ENCODE data around the gene ZNF514.
A peak's percentile ranks its signal among the peaks of the same experiment; 100 is the strongest.

ZNF514 gene

DNA sequence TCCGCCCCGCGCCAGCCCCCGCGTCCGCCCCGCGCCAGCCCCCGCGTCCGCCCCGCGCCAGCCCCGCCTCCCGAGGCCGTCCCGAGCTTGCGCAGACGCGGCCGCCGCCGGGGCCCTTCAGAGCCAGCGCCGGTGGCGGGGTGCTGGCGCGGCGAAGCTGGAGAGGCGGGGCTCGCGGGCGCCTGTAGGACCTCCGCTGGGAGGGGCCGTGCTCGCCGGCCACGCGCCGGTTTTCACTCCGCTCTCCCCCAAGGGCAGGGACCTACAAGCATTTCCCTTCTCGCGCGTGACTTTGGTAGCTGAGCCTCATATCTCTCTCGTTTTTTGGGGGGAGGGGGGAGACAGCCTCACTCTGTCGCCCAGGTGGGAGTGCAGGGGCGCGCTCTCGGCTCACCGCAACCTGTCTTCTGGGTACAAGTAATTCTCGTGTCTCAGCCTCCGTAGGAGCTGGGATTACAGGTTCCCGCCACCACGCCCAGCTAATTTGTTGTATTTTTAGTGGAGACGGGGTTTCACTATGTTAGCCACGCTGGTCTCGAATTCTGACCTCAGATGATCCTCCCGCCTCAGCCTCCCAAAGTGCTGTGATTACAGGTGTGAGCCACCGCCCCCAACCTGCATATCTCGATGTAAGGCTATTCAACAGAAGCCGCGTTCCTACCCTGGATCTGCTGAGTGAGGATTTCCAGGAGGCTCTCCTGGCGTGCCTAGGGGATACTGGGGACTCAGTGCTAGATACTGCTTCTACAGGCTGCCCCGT lies at the start of gene ZNF514:
Gene ZNF514 (minus strand): TSS at position 159 of the 760 bp plus-strand sequence. CDS start 6,595 bp downstream, outside the sequence.
- peak; percentile 78 for DNase-seq

DNA sequence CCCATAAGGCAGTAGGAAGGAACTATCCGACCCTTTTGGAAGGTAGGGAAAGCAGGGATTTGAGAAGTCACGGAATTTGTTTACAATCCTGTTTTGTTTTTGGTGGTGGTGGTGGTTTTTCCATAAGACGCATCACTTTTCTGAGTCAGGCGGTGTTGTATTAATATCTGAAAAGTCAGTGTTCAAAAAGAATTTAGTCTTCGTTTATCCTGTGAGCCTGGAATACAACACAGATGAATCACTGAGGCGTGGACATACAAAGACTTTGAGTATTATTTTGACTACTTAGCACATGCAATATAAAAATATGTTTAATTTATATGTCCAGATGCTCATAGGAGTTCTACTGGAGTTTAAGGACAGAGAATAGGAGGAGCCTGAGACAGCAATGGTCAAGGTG lies 48.5 kb upstream of the ZNF514 start:
- DNase-seq: no peak

- DNase-seq: peak; percentile 83
Observed at GRCh38 chr2:95207111-95207961, 47.7 kb upstream of the ZNF514 start, which contains the start of gene ZNF892. TSS of gene ZNF892 (plus strand) at chr2:95207521. CDS start at chr2:95207816, 295 bp downstream.

- no peak for DNase-seq
Observed at GRCh38 chr2:95206096-95206495, 46.4 kb upstream of the ZNF514 start.

DNA sequence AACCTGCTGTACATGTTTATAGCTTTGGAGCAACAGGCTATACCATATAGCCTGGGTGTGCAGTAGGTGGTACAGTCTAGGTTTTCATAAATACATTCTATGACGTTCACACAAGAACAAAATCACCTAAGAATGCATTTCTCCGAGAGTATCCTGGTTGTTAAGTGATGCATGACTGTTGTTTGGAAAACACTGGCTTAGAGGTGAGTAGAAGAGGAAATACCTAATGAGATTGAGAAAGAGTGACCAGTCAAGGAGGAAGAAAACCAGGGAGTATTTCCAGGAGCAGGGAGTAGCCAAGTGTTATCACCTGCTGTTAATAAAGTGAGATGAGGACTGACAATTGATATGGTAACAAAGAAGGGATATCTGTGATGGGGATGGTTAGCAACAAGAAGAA lies 44.7 kb upstream of the ZNF514 start:
- no peak for DNase-seq

DNA sequence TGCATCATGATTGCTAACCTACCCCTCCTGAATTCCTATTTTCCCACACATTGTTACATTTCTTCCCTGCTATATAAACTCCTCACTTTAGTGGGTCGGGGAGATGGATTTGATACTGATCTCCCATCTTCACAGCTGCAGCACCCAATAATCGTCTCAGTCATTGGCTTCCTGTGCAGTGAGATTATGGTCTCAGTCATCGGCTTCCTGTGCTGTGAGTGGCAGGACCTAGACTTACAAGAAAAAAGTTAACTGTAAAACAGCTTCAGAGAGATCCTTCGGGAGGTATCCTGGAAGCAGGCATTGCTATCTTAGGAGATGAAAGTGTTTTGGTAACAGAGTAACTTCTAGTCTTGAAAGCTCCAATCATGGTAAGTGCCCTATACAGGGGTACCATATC lies 44.3 kb upstream of the ZNF514 start:
- no peak for DNase-seq

DNA sequence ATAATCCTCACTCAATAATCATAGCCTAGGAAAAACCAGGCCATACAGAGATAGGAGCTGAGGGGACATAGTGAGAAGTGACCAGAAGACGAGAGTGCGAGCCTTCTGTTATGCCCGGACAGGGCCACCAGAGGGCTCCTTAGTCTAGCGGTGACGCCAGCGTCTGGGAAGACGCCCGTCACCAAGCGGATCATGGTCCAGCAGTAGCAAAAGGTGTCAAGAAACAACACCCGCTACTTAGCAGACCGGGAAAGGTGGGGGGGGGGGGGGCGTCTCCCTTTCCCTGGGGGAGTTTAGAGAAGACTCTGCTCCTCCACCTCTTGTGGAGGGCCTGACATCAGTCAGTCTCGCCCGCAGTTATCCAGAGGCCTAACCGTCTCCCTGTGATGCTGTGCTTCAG lies 33.3 kb upstream of the ZNF514 start:
- peak; percentile 51 for DNase-seq

DNA sequence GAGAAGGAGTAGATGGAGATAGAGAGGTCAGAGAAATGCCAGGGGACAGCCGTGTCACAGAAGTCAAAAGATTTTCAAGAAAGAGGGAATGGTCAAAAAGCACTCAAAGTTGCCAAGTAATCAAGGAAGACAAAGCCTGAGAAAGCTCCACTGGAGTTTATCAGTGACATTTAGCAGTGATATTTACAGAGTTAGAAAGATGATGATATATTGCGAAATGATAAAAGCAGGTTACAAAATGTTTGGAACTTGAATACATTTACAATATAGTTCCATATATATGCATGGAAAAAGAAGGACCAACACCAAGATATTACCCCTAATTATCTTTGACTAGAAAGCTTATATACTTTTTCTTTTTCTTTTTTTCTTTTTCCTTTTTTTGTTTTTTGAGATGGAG lies 26.3 kb upstream of the ZNF514 start:
- no peak for DNase-seq

DNA sequence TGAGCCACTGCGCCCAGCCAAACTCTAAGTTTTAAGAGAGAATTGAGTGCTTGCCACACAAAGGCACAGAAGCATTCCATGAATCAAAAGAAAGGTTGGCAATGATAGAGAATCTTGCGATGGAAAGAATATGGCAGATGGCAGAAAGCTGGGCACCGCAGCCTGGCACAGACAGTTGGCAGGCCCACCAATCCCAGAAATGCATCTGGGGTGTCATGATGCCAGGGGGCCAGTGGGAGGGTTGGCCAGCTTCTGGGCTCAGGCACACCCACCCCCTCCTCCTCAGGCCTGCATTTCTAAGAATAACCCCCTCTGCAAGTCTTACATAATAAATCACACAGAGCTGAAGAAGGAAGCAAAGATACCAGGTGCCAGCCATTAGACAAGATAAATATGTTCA lies 25.5 kb upstream of the ZNF514 start:
- DNase-seq: no peak

- no peak for DNase-seq
Observed at GRCh38 chr2:95181774-95182173, 22.1 kb upstream of the ZNF514 start.

GRCh38 chr2:95179451-95179850 lies 19.8 kb upstream of the ZNF514 start:
- DNase-seq: no peak

GRCh38 chr2:95174031-95174542 lies 14.4 kb upstream of the ZNF514 start:
- no peak for DNase-seq

DNA sequence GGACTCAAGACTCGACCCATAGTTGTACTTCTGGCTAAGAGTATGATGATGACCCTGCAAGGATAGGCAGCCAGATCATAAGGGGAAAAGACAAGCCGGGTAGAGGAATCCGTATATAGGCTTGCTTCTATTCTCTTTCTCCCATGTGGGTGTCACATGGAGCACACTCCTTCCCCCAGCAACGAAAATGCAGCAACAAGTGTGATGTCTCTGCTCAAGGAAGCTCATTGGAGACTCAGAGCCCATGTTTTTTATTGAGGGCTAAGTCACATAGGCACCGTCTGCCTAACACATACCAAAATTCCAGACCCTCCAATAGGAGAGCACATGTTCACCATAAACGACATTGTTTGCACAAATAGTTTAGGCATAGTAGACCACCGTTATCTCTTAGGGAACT lies 12.3 kb upstream of the ZNF514 start:
- no peak for DNase-seq

GRCh38 chr2:95166065-95166763 lies 6.6 kb upstream of the ZNF514 start:
- DNase-seq: no peak

DNA sequence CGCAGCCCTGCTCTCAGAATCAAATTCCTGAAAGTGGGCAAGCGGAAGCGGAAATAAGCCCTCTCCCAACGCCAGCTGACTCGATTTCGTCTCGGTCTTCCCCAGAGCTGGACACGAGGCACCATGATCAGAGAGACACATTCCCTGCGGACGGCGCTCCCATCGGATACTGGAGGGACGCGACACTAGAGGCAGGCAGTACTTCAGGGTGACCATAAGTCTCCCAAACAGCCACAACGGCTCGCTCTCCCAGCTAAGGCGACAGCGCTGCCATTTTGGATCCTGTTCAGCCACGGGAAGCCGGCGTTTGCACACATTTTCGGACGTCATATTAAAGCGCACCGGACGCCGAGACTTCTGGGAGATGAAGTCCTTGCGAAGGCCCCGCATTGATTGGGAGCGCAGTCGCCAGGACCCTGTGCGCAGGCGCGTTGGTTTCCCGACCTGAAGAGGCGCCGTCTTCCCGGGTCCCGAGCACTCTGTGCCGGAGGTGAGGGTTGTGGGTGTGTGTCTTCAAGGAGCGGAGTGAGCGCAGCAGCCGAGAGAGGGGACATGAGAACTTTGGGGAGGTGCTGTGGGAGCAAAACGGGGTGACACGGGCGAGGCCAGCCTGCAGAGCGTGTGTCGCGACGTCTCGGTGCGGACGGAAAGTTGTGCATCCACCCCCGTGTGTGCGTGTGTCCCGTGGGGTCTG lies 5.9 kb upstream of the ZNF514 start, which contains the start of gene ZNF2:
Gene ZNF2 (plus strand): TSS at position 439 of the 694 bp plus-strand sequence. CDS start 10,418 bp downstream, outside the sequence.
- DNase-seq: peak; percentile 98

DNA sequence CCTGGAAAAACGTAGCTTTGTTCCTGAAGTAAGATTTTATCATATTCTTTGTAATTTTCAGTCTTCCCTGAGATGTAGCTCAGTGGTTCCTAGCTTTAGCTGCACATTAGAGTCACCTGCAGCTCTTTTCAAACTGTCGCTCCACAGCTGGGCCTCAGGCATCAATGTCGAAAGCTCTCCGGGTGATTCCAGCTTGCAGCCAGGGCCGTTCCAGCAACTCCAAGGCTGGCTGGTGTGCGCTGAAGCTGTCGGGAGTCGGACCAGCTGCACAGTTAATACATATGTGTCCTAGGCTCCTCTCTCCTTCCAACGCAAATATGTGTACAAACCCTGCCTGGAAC lies 5.4 kb upstream of the ZNF514 start:
- DNase-seq: no peak

GRCh38 chr2:95158891-95159619 lies 593 bp downstream of the ZNF514 start:
- no peak for DNase-seq

DNA sequence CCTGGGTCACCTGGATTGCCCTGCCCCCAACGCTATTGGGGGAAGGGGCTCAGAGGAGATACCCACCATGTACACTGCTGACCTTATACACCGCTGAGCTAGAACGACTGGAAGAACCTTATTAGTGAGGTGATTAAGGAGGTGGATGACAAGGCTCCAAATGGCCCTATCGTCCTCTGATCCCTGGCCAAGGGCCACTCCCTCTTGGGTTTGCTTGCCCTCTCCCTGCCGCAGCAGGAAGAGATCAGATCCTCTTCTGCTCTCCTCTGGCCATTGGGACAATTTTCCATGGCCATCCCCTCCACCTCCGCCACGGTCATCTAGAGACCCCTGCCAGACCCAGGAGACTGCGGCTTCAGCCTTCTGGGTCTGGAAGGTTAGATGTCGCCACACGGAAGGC lies 1.2 kb downstream of the ZNF514 start:
- DNase-seq: no peak

- no peak for DNase-seq
Observed at GRCh38 chr2:95149397-95149984, 10.2 kb downstream of the ZNF514 start.

DNA sequence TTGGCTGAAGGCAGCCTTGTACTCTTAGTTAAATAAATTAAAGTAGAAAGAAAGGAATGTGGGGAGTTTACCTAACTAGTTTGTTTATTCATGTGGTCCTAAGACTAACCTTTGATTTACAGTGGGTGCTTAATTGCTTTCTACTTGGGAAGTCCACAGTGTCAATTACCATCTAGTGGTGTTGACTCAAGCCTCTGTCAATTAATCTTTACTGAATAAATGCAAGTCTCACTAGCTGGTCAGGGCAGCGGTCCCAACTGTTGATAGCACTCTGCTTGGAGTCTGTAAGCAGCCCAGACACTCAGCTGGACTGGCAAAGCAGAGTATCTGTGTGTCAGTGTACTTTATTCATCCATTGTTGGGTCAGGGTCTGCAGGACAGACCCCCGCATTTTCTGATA lies 15.8 kb downstream of the ZNF514 start:
- DNase-seq: no peak

DNA sequence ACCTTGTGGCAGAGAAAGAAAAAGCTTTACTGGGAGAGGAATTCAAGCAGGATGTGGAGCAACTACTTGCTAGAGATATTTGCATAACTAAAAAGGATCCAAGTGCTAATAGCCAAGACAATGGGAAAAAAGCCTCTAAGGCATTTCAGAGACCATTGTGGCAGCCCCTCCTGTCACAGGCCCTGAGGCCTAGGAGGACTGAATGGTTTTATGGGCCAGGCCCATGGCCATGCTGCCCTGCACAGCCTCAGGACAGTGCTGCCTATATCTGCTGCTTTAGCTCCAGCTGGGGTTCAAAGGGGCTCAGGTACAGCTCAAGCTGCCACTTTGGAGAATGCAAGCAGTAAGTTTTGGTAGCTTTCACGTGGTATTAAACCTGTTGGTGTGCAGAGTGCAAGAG lies 20.9 kb downstream of the ZNF514 start:
- DNase-seq: no peak

DNA sequence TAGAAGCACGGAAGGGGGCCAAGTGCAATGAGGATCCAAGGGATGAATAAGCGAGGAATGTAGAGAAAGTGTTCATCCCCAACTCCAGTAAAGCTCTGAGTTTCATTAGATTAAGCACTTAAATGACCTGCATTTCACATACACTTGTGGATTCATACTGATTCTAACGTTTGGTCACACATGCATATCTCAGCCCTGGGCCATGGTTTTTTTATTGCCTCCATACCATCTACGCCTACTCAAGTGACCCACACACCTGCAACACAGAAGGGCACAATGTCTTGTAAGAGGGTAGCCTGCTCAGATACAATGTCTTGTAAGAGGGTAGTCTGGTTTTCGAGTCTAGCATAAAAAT lies 37.5 kb downstream of the ZNF514 start:
- no peak for DNase-seq

All from activated CD8-positive, alpha-beta memory T cell treated with anti-CD3 and anti-CD28 coated beads, Interleukin-2, amount 50 U/mL, for 4 hours (primary cell).